HepG2 (cell line): Measurements from ENCODE around the gene TOM1L2. TPM values are rescaled to one million over a fixed set of nuclear protein-coding genes. Genes with fewer than 3 reads are reported as not detected.

Source experiments
- ATF1 ChIP-seq: IDR thresholded peaks from 2 replicates; pipeline ENCODE4 v1.6.1; 2016; ENCODE audit warnings: mild to moderate bottlenecking, control low read depth
- ELF3 ChIP-seq: IDR thresholded peaks from 2 replicates; pipeline ENCODE4 v1.6.1; 2016; ENCODE audit warnings: missing genetic modification reagents, missing compliant biosample characterization
- ETV5 ChIP-seq: IDR thresholded peaks from 2 replicates; pipeline ENCODE4 v1.6.1; 2018; ENCODE audit warnings: missing biosample characterization, missing genetic modification reagents, inconsistent platforms, borderline replicate concordance
- GABPB1 ChIP-seq: IDR thresholded peaks from 2 replicates; pipeline ENCODE4 v1.6.1; 2016; ENCODE audit warnings: mild to moderate bottlenecking, missing genetic modification reagents, moderate library complexity, missing compliant biosample characterization
- KLF15 ChIP-seq: sonication (generic); formaldehyde crosslinking; IDR thresholded peaks from 2 replicates; pipeline ENCODE4 v1.8.1; 2023; ENCODE audit warnings: borderline replicate concordance, mild to moderate bottlenecking, inconsistent platforms, missing genetic modification reagents, mixed read lengths
- KLF16 ChIP-seq, 2 experiments: sonication (generic) in 1 of 2; formaldehyde crosslinking in 1 of 2; IDR thresholded peaks; 2 replicates each; pipeline versions ENCODE4 v1.6.1 to v1.8.0; 2016 to 2023; ENCODE audit warnings: missing genetic modification reagents in 2 of 2, missing compliant biosample characterization in 1 of 2
- MIER2 ChIP-seq: IDR thresholded peaks from 2 replicates; pipeline ENCODE4 v1.6.1; 2016; ENCODE audit warnings: missing biosample characterization, missing genetic modification reagents
- NBN ChIP-seq: fragments of 450-650 bp; conservative IDR thresholded peaks from 2 replicates; pipeline ENCODE4 v1.6.1; 2017
- NCOR1 ChIP-seq: fragments of 200-600 bp; sonication (generic); IDR thresholded peaks from 2 replicates; pipeline ENCODE4 v1.7.0; 2017; ENCODE audit warnings: antibody characterized with exemption, low read length, borderline replicate concordance
- NRL ChIP-seq: sonication (generic); formaldehyde crosslinking; IDR thresholded peaks from 2 replicates; pipeline ENCODE4 v1.5.0; 2020; ENCODE audit warnings: missing genetic modification reagents, mild to moderate bottlenecking, moderate library complexity, borderline replicate concordance
- SMC3 ChIP-seq: IDR thresholded peaks from 2 replicates; pipeline ENCODE4 v1.6.1; 2011; ENCODE audit warnings: low read length, improper control_type of control experiment
- TBX2 ChIP-seq: sonication (generic); formaldehyde crosslinking; IDR thresholded peaks from 2 replicates; pipeline ENCODE4 v1.5.0; 2020; ENCODE audit warnings: missing genetic modification reagents, mild to moderate bottlenecking, borderline replicate concordance
- ZBTB20 ChIP-seq: sonication (generic); formaldehyde crosslinking; IDR thresholded peaks from 2 replicates; pipeline ENCODE4 v1.8.1; 2023; ENCODE audit warnings: missing genetic modification reagents, low read depth, mild to moderate bottlenecking, borderline replicate concordance
- ZFYVE20 ChIP-seq: sonication (generic); formaldehyde crosslinking; IDR thresholded peaks from 2 replicates; pipeline ENCODE4 v1.8.0; 2023; ENCODE audit warnings: low read depth, mild to moderate bottlenecking, moderate library complexity, missing genetic modification reagents, borderline replicate concordance
- ZKSCAN8 ChIP-seq: IDR thresholded peaks from 2 replicates; pipeline ENCODE4 v1.6.1; 2016; ENCODE audit warnings: borderline replicate concordance, missing genetic modification reagents, missing compliant biosample characterization
- ZNF335 ChIP-seq: sonication (generic); formaldehyde crosslinking; IDR thresholded peaks from 2 replicates; pipeline ENCODE4 v1.4.0; 2020; ENCODE audit warnings: missing genetic modification reagents
- ZNF501 ChIP-seq: sonication (generic); formaldehyde crosslinking; IDR thresholded peaks from 2 replicates; pipeline ENCODE4 v1.5.1; 2020; ENCODE audit warnings: mild to moderate bottlenecking, moderate library complexity, missing genetic modification reagents
- ZSCAN31 ChIP-seq: sonication (generic); formaldehyde crosslinking; IDR thresholded peaks from 2 replicates; pipeline ENCODE4 v1.5.0; 2020; ENCODE audit warnings: low read depth, mild to moderate bottlenecking, missing genetic modification reagents
- polyA plus RNA-seq, 8 experiments: library from polyadenylated mRNA; depleted of rRNA in 3 of 8; stranded (reverse) in 7 of 8; unstranded in 1 of 8; fragments of >200 nt; fragmentation: Illumina TruSeq in 4 of 8; extraction: Trizol in 4 of 8; gene quantifications; 2 replicates each; pipeline versions ENCODE4 v1.2.1 to v1.2.3, GENCODE V29; 2011 to 2016; ENCODE audit warnings: low read depth in 4 of 8, missing spikeins in 1 of 8, mixed read lengths in 1 of 8; ENCODE audit not compliant: insufficient read depth in 1 of 8
- total RNA-seq, 5 experiments: library from RNA; depleted of rRNA; stranded (reverse); fragments of >200 nt; fragmentation: Illumina TruSeq; extraction: Trizol; gene quantifications; 2 replicates each; pipeline ENCODE4 v1.2.3, GENCODE V29; 2016; ENCODE audit warnings: low read depth in 1 of 5
- TF ChIP-seq, protein P1 (sequence below): sonication (generic); formaldehyde crosslinking; IDR thresholded peaks from 2 replicates; pipeline ENCODE4 v1.4.0; 2020; ENCODE audit warnings: low read depth, mild to moderate bottlenecking, missing genetic modification reagents
- TF ChIP-seq, protein P2 (sequence below): IDR thresholded peaks from 2 replicates; pipeline ENCODE4 v1.6.1; 2016; ENCODE audit warnings: low read depth, control low read depth
- TF ChIP-seq, protein P3 (sequence below): IDR thresholded peaks from 2 replicates; pipeline ENCODE4 v1.6.1; 2016; ENCODE audit warnings: low read depth, missing genetic modification reagents, missing compliant biosample characterization
- TF ChIP-seq, protein P4 (sequence below): sonication (generic); formaldehyde crosslinking; conservative IDR thresholded peaks from 2 replicates; pipeline ENCODE4 v1.4.0; 2020; ENCODE audit warnings: missing genetic modification reagents

TOM1L2 gene
- total and polyA plus RNA-seq, 2 of the 13 experiments (the other 11 are each of a cell fraction or from before 2014, with no cell fraction given) = 4.7 to 7.4 TPM

DNA sequence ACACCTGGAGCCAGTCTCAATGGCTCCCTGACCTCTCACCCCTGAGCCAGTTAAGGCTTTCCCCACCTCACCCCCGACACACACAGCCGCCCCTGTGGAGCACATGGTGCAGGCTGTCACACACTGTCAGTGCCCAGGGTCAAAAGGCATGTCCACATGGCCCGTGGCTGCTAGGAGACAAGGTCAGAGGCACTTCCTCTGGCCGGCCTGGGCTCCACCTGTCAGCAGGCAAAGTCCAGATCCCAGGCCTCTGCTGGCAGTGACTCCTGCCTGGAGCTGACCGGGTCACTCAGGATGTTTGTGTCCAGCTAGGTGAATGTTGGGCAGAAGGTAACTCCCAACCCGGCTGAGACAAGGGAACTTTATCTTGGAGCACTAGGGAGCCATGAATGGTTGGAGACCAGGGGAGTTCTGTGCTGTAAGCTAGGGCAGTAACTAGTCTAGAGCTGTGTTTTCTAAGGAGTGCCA is 141.4 kb downstream of the TOM1L2 start (continued):
- peak in 1 of 2 experiments; percentile 67; a peak in 2 of 4 replicates for TF ChIP-seq KLF16 (CRISPR knock-in tag; IDR thresholded peaks at IDR 0.05)
- TF ChIP-seq, protein P1, sequence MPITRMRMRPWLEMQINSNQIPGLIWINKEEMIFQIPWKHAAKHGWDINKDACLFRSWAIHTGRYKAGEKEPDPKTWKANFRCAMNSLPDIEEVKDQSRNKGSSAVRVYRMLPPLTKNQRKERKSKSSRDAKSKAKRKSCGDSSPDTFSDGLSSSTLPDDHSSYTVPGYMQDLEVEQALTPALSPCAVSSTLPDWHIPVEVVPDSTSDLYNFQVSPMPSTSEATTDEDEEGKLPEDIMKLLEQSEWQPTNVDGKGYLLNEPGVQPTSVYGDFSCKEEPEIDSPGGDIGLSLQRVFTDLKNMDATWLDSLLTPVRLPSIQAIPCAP (CRISPR knock-in tag) = no peak
- no peak; the same call in 1 of the 2 replicates for TF ChIP-seq SMC3
- peak; percentile 87 for TF ChIP-seq ZSCAN31 (CRISPR knock-in tag)
- peak; percentile 91 for TF ChIP-seq NCOR1
- no peak for TF ChIP-seq ZFYVE20 (CRISPR knock-in tag)
- no peak for TF ChIP-seq KLF15 (CRISPR knock-in tag)
- no peak for TF ChIP-seq NBN
- peak; percentile 82 for TF ChIP-seq MIER2 (CRISPR knock-in tag)
- TF ChIP-seq, protein P2, sequence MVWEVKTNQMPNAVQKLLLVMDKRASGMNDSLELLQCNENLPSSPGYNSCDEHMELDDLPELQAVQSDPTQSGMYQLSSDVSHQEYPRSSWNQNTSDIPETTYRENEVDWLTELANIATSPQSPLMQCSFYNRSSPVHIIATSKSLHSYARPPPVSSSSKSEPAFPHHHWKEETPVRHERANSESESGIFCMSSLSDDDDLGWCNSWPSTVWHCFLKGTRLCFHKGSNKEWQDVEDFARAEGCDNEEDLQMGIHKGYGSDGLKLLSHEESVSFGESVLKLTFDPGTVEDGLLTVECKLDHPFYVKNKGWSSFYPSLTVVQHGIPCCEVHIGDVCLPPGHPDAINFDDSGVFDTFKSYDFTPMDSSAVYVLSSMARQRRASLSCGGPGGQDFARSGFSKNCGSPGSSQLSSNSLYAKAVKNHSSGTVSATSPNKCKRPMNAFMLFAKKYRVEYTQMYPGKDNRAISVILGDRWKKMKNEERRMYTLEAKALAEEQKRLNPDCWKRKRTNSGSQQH (CRISPR knock-in tag) = peak; percentile 92
- peak; percentile 76; the same call in 1 of the 2 replicates for TF ChIP-seq NRL (CRISPR knock-in tag)
- TF ChIP-seq ZBTB20 (CRISPR knock-in tag) = peak; percentile 90; the same call in 1 of the 2 replicates
- TF ChIP-seq, protein P3, sequence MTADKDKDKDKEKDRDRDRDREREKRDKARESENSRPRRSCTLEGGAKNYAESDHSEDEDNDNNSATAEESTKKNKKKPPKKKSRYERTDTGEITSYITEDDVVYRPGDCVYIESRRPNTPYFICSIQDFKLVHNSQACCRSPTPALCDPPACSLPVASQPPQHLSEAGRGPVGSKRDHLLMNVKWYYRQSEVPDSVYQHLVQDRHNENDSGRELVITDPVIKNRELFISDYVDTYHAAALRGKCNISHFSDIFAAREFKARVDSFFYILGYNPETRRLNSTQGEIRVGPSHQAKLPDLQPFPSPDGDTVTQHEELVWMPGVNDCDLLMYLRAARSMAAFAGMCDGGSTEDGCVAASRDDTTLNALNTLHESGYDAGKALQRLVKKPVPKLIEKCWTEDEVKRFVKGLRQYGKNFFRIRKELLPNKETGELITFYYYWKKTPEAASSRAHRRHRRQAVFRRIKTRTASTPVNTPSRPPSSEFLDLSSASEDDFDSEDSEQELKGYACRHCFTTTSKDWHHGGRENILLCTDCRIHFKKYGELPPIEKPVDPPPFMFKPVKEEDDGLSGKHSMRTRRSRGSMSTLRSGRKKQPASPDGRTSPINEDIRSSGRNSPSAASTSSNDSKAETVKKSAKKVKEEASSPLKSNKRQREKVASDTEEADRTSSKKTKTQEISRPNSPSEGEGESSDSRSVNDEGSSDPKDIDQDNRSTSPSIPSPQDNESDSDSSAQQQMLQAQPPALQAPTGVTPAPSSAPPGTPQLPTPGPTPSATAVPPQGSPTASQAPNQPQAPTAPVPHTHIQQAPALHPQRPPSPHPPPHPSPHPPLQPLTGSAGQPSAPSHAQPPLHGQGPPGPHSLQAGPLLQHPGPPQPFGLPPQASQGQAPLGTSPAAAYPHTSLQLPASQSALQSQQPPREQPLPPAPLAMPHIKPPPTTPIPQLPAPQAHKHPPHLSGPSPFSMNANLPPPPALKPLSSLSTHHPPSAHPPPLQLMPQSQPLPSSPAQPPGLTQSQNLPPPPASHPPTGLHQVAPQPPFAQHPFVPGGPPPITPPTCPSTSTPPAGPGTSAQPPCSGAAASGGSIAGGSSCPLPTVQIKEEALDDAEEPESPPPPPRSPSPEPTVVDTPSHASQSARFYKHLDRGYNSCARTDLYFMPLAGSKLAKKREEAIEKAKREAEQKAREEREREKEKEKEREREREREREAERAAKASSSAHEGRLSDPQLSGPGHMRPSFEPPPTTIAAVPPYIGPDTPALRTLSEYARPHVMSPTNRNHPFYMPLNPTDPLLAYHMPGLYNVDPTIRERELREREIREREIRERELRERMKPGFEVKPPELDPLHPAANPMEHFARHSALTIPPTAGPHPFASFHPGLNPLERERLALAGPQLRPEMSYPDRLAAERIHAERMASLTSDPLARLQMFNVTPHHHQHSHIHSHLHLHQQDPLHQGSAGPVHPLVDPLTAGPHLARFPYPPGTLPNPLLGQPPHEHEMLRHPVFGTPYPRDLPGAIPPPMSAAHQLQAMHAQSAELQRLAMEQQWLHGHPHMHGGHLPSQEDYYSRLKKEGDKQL (CRISPR knock-in tag) = peak; percentile 67; the same call in 1 of the 2 replicates
- TF ChIP-seq TBX2 = peak; percentile 92; the same call in 1 of the 2 replicates
- peak; percentile 96 for TF ChIP-seq ETV5
- TF ChIP-seq ZNF501 (CRISPR knock-in tag) = peak; percentile 71; the same call in 1 of the 2 replicates
- no peak for TF ChIP-seq ATF1 (CRISPR knock-in tag)
- TF ChIP-seq ZNF335 = no peak
- TF ChIP-seq GABPB1 = peak; percentile 82
- TF ChIP-seq, protein P4, sequence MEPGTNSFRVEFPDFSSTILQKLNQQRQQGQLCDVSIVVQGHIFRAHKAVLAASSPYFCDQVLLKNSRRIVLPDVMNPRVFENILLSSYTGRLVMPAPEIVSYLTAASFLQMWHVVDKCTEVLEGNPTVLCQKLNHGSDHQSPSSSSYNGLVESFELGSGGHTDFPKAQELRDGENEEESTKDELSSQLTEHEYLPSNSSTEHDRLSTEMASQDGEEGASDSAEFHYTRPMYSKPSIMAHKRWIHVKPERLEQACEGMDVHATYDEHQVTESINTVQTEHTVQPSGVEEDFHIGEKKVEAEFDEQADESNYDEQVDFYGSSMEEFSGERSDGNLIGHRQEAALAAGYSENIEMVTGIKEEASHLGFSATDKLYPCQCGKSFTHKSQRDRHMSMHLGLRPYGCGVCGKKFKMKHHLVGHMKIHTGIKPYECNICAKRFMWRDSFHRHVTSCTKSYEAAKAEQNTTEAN = peak; percentile 48; the same call in 1 of the 2 replicates
- peak; percentile 90 for TF ChIP-seq ELF3
- TF ChIP-seq ZKSCAN8 (CRISPR knock-in tag) = peak; percentile 64; the same call in 1 of the 2 replicates
